Kidney epithelial cell (primary cell): ENCODE data around the gene LBX2. TPM values are rescaled to one million over a fixed set of nuclear protein-coding genes. Genes with fewer than 3 reads are reported as not detected.

Experiments
- DNase-seq: peaks from one replicate; pipeline ENCODE4 v3.0.0-alpha.2; 2010; ENCODE audit warnings: low read depth
- H3K27me3 ChIP-seq: 2 replicates; pipeline ENCODE4 v1.6.0; 2011; ENCODE audit warnings: low read length; ENCODE audit not compliant: control insufficient read depth, insufficient read depth
- H3K36me3 ChIP-seq: 2 replicates; pipeline ENCODE4 v1.5.1; 2011; ENCODE audit warnings: low read length; ENCODE audit not compliant: control insufficient read depth, insufficient read depth
- H3K4me3 ChIP-seq: 2 replicates; pipeline ENCODE4 v1.5.1; 2011; ENCODE audit warnings: low read depth, mild to moderate bottlenecking, control low read depth, low read length
- total RNA-seq: library from RNA; depleted of rRNA; stranded (reverse); fragments of >200 nt; gene quantifications from 2 replicates; pipeline ENCODE4 v1.2.3, GENCODE V29; 2015
- TF ChIP-seq, protein P1 (sequence below): IDR thresholded peaks from 2 replicates; pipeline ENCODE4 v1.5.1; 2011; ENCODE audit warnings: mild to moderate bottlenecking, moderate library complexity, low read length, control low read depth, inconsistent platforms; ENCODE audit not compliant: insufficient read depth, poor library complexity, severe bottlenecking

Gene LBX2
- total RNA-seq, 1 donor from 2014 or later = 1.9 TPM

DNA sequence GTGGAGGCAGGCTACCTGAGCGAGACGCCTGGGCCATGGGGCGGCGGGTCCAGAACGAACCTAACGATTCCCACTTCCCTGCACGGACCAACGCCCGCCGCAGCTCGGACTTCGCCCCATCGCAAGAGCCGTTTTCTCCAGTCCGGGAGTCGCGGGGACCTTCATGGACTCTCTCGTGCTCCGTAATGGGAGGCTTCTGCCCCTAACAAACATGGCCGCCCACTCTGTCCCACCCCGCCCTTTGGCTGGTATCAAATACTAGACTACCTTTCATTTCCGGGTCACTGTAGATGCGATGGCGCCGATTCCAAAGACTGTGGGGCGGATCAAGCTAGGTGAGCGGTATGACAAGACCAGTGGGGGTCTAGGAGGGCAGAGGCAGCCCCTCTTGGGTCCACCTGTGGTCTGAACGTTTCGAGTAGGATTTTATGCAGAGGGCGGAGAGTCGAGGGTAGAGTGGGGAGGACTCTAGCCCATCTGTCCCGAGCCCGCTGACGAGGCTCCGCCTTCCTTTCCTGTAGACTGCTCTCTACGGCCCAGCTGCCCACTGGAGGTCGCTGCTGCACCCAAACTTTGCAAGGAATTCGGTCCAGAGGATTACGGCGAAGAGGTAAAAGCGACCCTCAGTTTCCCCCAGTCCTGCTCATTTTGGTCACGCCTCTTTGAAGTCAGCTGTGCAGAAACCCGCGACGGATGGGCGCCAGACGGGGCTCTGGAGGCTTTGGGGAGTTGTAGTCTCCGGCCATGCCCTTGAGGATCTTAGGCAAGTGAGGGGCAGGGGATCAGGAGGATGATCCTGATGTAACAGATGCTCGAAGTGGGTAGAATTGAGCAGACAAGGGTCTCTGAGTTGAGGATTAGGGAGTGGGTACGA, 16.4 kb downstream of the LBX2 start, which contains the start of the genes CCDC142 and TTC31:
TSS of gene CCDC142 (minus strand) at position 198 of the 874 bp plus-strand sequence. CDS start at position 37, 161 bp downstream.
TSS of gene TTC31 (plus strand) at position 281 of the 874 bp plus-strand sequence. CDS start at position 296, 15 bp downstream.
- TF ChIP-seq, protein P1, sequence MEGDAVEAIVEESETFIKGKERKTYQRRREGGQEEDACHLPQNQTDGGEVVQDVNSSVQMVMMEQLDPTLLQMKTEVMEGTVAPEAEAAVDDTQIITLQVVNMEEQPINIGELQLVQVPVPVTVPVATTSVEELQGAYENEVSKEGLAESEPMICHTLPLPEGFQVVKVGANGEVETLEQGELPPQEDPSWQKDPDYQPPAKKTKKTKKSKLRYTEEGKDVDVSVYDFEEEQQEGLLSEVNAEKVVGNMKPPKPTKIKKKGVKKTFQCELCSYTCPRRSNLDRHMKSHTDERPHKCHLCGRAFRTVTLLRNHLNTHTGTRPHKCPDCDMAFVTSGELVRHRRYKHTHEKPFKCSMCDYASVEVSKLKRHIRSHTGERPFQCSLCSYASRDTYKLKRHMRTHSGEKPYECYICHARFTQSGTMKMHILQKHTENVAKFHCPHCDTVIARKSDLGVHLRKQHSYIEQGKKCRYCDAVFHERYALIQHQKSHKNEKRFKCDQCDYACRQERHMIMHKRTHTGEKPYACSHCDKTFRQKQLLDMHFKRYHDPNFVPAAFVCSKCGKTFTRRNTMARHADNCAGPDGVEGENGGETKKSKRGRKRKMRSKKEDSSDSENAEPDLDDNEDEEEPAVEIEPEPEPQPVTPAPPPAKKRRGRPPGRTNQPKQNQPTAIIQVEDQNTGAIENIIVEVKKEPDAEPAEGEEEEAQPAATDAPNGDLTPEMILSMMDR = peak; percentile 91

DNA sequence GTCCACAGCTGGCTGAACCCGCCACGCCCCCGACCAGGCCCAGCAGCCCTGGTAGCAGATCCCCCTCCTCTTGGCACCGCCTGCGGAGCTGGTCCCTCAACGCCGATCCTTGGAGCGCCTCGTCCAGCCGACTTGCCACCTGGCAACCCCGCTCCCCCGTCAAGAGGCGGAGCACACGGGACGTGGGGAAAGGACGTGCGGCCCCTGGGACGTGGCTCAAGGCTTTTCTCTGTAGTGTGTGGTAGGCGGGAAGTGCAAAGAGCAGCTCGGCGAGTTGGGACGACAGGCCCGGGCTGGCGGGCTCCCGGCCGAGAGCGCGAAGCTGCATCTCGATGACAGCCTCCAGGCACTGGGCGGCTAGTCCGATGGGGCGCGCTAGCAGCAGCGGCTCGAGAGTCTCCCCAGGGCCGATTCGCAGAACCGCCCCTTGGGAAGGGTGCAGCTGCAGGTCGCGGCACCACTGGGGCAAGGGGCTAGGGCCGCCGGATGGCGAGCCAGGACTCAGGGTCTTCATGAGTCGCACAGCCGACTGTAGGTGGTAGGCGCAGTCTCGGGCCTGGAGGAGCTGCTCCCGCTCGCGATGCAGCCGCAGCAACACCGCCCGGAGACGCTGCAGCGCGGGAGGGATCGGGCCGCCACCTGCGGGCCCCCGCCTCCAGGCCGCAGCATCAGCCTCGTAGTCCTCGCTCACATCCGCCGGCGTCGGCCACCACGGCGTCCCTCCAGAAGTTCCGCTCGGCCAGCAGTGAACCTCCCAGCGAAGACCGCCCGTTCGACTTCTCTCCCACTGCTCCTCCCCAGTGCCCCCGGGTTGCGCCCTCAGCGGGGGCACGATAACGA, 17.2 kb downstream of the LBX2 start:
- Histone ChIP-seq H3K36me3 (no peaks in the 10 kb centered on the region), H3K4me3 (peak overlapping the region; percentile 60), H3K27me3 (no peaks in the 10 kb centered on the region)
- TF ChIP-seq, protein P1 = no peak
- DNase-seq = no peak

More for the DNA sequence above, 16.4 kb downstream of the LBX2 start, which contains the start of the genes CCDC142 and TTC31:
- Histone ChIP-seq H3K36me3 (no peaks in the 10 kb centered on the region), H3K4me3 (peak within 1 kb of the TSS; percentile 60), H3K27me3 (no peaks in the 10 kb centered on the region)
- DNase-seq = peak; percentile 73

DNA sequence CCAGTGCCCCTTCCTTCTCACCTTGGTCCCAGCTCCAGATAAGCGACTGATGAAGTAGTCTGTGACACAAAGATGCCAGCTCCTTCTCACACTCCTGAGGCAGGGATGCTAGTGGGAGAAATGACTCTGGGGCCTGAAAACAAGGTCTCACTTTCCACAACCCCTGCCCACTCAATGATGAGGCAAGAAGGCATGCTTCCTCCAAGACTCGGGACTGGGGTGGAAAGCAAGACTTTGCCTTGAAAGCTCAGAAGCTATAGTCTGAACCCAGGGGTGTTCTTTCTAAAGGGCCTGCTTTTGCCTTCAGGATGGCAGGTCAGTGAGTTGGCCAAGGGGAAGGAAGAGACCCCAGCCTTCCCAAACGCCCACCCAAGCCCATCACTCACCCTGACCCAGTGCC, 18.0 kb downstream of the LBX2 start:
- DNase-seq = no peak
- Histone ChIP-seq H3K4me3 (peak overlapping the region; percentile 60), H3K36me3 (no peaks in the 10 kb centered on the region), H3K27me3 (no peaks in the 10 kb centered on the region)
- TF ChIP-seq, protein P1 = no peak

DNA sequence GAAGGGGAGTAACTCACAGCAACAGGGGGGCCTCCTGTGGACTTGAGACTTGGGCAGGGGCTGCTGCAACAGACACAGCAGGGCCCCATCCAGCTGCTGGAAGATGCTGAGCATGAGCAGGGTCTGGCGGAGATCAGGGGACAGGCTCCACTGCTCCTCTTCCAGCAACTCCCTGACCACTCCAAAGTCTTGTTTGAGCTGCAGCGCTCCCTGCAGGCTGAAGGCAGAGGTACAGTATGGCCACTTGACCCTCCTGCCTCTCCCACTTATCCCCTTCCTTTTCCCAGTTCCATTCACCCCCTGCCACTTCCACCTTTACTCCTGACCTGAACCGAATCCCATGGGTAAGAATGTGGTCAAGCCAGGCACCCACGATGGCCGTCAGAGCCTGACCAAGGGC, 24.5 kb downstream of the LBX2 start:
- TF ChIP-seq, protein P1 = peak; percentile 30
- Histone ChIP-seq H3K27me3 (no peaks in the 10 kb centered on the region), H3K36me3 (peaks cover 1% of the 10 kb centered on the region), H3K4me3 (no peak overlapping the region)
- DNase-seq = no peak

DNA sequence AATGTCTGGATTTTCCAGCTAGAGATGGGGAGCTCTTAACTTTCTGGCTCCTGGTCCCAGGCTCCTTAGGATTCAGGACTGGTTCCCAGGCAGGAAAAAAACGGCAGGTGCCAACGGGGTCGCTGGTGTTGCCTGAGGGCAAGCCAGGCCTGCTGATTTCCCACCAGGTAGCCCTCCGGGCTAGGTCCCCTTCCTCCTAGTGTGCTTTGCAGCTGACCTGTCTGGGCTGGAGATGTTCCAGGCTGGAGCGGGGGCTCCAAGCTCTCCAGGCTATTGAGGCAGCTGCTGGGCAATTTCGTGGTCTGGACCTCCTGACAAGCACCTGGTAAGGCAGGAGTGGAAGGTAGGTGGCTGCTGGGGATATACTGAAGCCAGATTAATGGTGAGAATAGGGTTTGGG, 24.9 kb downstream of the LBX2 start:
- TF ChIP-seq, protein P1 = no peak
- no peaks in the 10 kb centered on the region for H3K27me3 ChIP-seq

More for the DNA sequence above, 24.9 kb downstream of the LBX2 start:
- H3K4me3 ChIP-seq = no peak overlapping the region
- no peak for DNase-seq
- H3K36me3 ChIP-seq = peaks cover 1% of the 10 kb centered on the region
